GM12875 (cell line): ENCODE data around the gene BABAM1.

ENCODE experiments used
- H3K4me3 ChIP-seq: one replicate; pipeline ENCODE4 v1.5.1; 2011; ENCODE audit warnings: low read depth, low read length, control low read depth
- CTCF ChIP-seq: IDR thresholded peaks from 2 replicates; pipeline ENCODE4 v1.5.1; 2011; ENCODE audit warnings: low read depth, mild to moderate bottlenecking, control low read depth, inconsistent platforms, low read length, moderate library complexity, borderline replicate concordance; ENCODE audit not compliant: insufficient read depth

Gene BABAM1

DNA sequence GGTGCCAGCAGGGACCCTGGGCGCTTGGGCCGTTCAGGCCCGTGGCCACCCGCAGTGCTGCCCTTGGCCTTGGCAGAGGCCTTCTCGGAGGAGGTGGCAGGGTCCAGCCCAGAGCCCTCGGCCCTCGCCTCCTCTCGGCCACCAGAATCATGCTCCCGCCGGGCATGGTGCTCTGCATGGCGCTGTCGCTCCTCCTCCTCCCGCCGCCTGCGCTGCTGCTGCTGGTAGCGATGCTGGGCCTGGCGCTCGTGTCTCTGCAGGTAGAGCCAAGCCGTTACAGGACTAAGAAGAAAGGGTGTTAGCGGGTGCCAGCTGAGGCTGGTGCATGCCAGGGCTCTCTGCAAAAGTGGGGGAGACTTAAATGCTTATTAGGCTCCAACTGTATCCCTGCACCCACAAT lies 57.9 kb downstream of the BABAM1 start:
- no peak for TF ChIP-seq CTCF
- no peak overlapping the region for H3K4me3 ChIP-seq

DNA sequence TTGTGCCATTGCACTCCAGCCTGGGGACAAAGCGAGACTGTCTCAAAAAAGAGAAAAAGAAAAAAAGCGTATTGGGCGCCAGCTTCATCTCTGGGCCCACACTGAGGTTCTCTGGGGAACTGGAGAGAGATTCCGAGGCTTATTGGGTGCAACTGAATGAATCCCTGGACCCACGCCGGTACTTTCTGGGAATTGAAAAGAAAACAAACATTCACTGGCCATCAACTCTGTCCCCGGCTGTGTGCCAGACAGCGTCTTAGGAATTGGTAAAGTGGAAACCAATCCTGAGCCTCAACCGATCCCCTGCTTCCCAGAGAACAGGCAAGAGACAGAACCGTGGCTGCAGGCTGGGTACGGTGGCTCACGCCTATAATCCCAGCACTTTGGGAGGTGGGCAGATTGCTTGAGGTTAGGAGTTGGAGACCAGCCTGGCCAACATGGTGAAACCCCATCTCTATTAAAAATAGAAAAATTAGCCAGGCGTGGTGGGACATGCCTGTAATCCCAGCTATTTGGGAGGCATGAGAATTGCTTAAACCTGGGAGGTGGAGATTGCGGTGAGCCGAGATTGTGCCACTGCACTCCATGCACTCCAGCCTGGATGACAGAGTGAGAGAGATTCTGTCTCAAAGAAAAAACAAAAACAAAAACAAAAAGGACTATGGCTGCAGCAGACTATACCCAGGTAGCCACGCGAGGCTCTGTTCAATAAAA lies 58.8 kb downstream of the BABAM1 start:
- no peak overlapping the region for H3K4me3 ChIP-seq
- no peak for TF ChIP-seq CTCF

DNA sequence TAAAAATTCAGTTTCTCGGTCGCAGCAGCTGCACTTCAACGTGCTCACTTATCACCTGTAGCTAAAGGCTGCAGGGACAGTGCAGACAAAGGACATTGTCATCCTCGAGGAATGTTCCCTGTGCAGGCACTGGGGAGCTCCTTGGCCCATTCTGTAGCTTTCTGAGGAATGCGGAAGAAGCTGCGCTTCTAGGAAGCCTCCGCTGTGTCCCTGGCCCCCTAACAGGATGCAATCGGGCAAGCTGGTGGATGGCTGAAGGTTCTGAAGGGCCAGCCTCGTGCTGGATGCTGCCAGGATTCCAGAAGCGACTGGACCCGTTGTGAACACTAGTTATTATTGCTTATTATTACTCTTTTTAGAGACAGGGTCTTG lies 59.3 kb downstream of the BABAM1 start:
- H3K4me3 ChIP-seq, result no peak overlapping the region
- TF ChIP-seq CTCF, result no peak

DNA sequence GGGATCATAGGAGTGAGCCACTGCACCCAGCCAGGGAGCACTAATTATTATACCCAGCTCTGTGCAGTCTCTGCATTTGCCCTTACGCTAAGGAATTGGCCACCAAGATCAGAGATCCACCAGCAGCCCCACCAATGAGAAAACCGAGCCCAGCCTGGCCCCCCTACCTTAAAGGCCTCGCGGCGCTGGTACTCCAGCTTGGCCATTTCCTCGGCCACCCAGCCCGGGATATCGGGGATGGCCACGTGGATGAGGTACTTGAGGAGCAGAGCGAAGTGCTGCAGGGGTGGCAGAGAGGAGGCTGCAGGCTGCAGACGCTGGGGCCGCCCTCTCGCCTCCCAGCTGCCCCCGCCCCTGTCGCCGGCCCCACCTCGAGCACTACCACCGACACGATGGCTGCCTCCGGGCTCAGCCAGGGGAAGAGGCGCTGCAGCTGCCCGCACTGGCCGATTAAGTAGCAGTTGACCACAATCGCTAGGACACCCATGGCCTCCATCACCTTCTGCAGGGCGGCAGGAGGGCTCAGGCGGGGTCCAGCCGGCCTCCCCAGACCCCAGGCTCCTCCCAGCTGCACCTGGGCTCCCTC lies 59.9 kb downstream of the BABAM1 start:
- H3K4me3 ChIP-seq, result no peak overlapping the region
- TF ChIP-seq CTCF, result no peak

GRCh38 chr19:17327654-17328516 lies 60.6 kb downstream of the BABAM1 start:
- TF ChIP-seq CTCF, result no peak
- H3K4me3 ChIP-seq, result peak overlapping the region; percentile 26
